ENCODE measurements around the gene HDAC4.

DNA sequence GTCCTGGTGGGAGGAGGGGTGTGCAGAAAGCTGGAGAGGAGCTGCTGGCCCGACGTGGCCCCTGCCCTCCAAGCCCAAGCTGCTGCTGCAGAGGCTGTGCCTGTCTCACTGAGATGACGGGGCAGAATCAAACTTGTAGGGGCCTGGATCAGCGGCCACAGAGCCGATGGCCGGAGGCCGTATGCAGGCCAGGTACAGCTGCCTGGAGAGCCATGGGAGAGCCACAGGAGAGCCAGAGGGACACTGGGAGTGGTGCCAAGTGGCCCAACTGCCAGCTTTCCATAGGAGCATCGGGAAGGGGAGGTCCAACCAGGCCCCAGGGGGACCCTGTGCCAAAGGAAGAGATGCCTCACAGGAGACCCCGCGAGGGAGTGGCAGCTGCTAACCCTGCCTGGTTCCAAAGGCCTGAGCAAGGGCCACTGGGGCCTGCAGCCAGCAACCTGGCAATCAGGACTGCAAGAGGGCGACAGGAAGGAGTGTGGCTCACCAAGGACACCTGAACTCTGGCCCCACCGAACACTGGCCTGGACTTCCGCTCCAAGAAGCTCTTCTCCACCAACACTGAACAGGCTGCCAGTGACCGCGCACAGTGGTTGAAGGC lies 70.7 kb downstream of the HDAC4 start:
- no peak for TF ChIP-seq ARNT (IDR thresholded peaks at IDR 0.05)
- TF ChIP-seq, protein P1, sequence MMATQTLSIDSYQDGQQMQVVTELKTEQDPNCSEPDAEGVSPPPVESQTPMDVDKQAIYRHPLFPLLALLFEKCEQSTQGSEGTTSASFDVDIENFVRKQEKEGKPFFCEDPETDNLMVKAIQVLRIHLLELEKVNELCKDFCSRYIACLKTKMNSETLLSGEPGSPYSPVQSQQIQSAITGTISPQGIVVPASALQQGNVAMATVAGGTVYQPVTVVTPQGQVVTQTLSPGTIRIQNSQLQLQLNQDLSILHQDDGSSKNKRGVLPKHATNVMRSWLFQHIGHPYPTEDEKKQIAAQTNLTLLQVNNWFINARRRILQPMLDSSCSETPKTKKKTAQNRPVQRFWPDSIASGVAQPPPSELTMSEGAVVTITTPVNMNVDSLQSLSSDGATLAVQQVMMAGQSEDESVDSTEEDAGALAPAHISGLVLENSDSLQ (IDR thresholded peaks at IDR 0.05) = no peak

All from HEK293T (cell line).